ENCODE results near the gene ANGEL1. TPM values are rescaled to one million over a fixed set of nuclear protein-coding genes. Genes with fewer than 3 reads are reported as not detected.

The ANGEL1 gene
- total and polyA plus RNA-seq, 2 of the 8 experiments (the other 6 are each of a cell fraction or from before 2014, with no cell fraction given) = 26.8 to 27.2 TPM

DNA sequence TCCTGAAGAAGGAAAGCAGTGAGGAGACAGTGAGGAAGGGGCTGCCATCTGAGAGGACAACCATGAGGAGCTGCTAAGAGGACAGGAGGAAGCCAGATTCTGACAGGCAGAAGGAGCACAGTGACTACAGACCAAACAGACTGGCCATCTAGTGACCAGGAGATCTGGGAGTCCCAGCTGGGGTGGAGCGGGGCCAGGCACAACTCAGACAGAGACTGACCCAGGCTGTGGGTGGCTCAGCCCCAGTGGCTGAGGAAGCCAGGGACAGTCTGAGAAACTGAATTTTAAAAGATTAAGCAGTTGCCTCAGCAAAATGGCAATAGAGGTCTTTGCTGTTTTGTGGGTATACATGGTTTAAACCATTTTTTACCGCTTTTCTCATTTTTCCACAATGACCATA, 42.4 kb upstream of the ANGEL1 start:
- ChIA-PET CTCF (ENCODE audit: partially characterized antibody) (interaction anchor here (0.7 to 10.4 kb wide), 6 partner anchors 9 to 217 kb away, joined by 3 to 120 read pairs (median 3); no protein-coding TSS in a partner anchor), POLR2A (ENCODE audit: partially characterized antibody) (interaction anchor here (1.0 kb wide), 1 partner anchor 13 kb away, joined by 3 read pairs; no protein-coding TSS in a partner anchor)
- H2BK20ac ChIP-seq (ENCODE audit: low read length) = no peak overlapping the region
- no peak overlapping the region for H2BK15ac ChIP-seq (ENCODE audit: low read length)
- no peaks in the 10 kb centered on the region for H3K9me3 ChIP-seq (ENCODE audit: insufficient read depth in 2 of 2, low read depth in 1 of 2, low read length in 1 of 2)
- no peak overlapping the region for H2AFZ ChIP-seq (ENCODE audit: low read length)
- FAIRE-seq = no peak
- no peak overlapping the region for H3K56ac ChIP-seq (replicated peaks; ENCODE audit: insufficient read length, low read depth, low read length)
- H4K91ac ChIP-seq (replicated peaks; ENCODE audit: insufficient read length, low read length) = no peak overlapping the region
- H2BK5ac ChIP-seq (ENCODE audit: low read depth, low read length) = no peak overlapping the region
- no peak overlapping the region for H4K5ac ChIP-seq (ENCODE audit: insufficient read length, low read depth, low read length)
- H3K4me1 ChIP-seq (replicated peaks in 1 of 4; ENCODE audit: control insufficient read depth in 3 of 4, insufficient read depth in 4 of 4, low read length in 3 of 4) = no peaks in the 10 kb centered on the region; a peak in 1 of 7 replicates
- H2BK12ac ChIP-seq (ENCODE audit: low read depth, low read length) = no peak overlapping the region
- peaks cover 0 to 3% of the 10 kb centered on the region in 2 experiments for H4K20me1 ChIP-seq (replicated peaks in 1 of 2; ENCODE audit: control insufficient read depth in 1 of 2, insufficient read depth in 2 of 2, low read length in 2 of 2)
- TF ChIP-seq SP4 (IDR thresholded peaks at IDR 0.05; ENCODE audit: low read length) = no peak
- H3K27me3 ChIP-seq (replicated peaks in 1 of 4; ENCODE audit: control insufficient read depth in 3 of 4, extremely low read depth in 1 of 4, insufficient read depth in 3 of 4, low read length in 3 of 4) = no peaks in the 10 kb centered on the region
- no peaks in the 10 kb centered on the region for H3K79me2 ChIP-seq (ENCODE audit: control insufficient read depth in 1 of 2, insufficient read depth in 2 of 2, low read length in 2 of 2)
- H3K18ac ChIP-seq (ENCODE audit: extremely low read depth, low read length) = no peak overlapping the region
- H3K4ac ChIP-seq (replicated peaks; ENCODE audit: insufficient read length, low read depth, low read length) = no peak overlapping the region
- no peak overlapping the region for H3K4me2 ChIP-seq (ENCODE audit: insufficient read depth in 1 of 2, low read depth in 2 of 2, low read length in 2 of 2)
- no peak overlapping the region for H3K9ac ChIP-seq (replicated peaks in 1 of 4; ENCODE audit: extremely low read depth in 1 of 4, low read depth in 3 of 4, low read length in 3 of 4)
- no peak overlapping the region for H3K14ac ChIP-seq (ENCODE audit: insufficient read length)
- H2BK120ac ChIP-seq (replicated peaks; ENCODE audit: low read depth, low read length) = no peak overlapping the region
- no peak overlapping the region for H3K23ac ChIP-seq (ENCODE audit: insufficient read length)
- H4K8ac ChIP-seq (ENCODE audit: extremely low read depth, insufficient read depth, low read length) = no peak overlapping the region
- 89% methylated on average over 2 of the region's 2 CpGs; no CpG with 5 or more reads in 1 of the 2 experiments for WGBS, 2 experiments (ENCODE audit: extremely low coverage in 1 of 2, insufficient coverage in 1 of 2, insufficient read length in 1 of 2, insufficient replicate concordance in 2 of 2, low coverage in 1 of 2, low lambda C conversion rate in 2 of 2, missing lambda C conversion rate in 1 of 2)
- no peak overlapping the region for H3K4me3 ChIP-seq (ENCODE audit: extremely low read depth in 1 of 4, insufficient read depth in 2 of 4, low read depth in 3 of 4, low read length in 4 of 4)
- peaks cover 8% of the 10 kb centered on the region; the same call in 1 of the 2 replicates for H3K23me2 ChIP-seq (ENCODE audit: low read depth, low read length)
- no peaks in the 10 kb centered on the region for H3K36me3 ChIP-seq (ENCODE audit: control insufficient read depth in 2 of 4, insufficient read depth in 4 of 4, low read length in 3 of 4)
- no peak for DNase-seq (ENCODE audit: low read depth in 1 of 2, low spot score in 2 of 2)
- H3K79me1 ChIP-seq (ENCODE audit: low read depth, low read length) = no peaks in the 10 kb centered on the region
- no peak overlapping the region for H3K27ac ChIP-seq (ENCODE audit: low read depth, low read length)
- H2AK5ac ChIP-seq (ENCODE audit: low read depth, low read length) = no peak overlapping the region

All from H1 (cell line).